GM20431 (cell line): ENCODE results near the gene RASGEF1B.

ENCODE experiments used
- in situ Hi-C: fragments of 300-500 bp; cut with MseI, MboI; formaldehyde crosslinking; loops from one replicate; pipeline ENCODE4 v1.15.0; 2020; ENCODE audit warnings: low sequenced_read_pairs; ENCODE audit not compliant: unreplicated experiment

RASGEF1B gene

GRCh38 chr4:81407726-81408125, 64.0 kb downstream of the RASGEF1B start:
- in situ Hi-C loops = loop anchor here (25.0 kb wide), 1 partner anchor 805 kb away; no protein-coding TSS in a partner anchor

GRCh38 chr4:81406481-81406880, 65.2 kb downstream of the RASGEF1B start:
- in situ Hi-C loops = loop anchor here (25.0 kb wide), 1 partner anchor 806 kb away; no protein-coding TSS in a partner anchor

GRCh38 chr4:81405900-81406401, 65.8 kb downstream of the RASGEF1B start:
- in situ Hi-C loops = loop anchor here (25.0 kb wide), 1 partner anchor 806 kb away; no protein-coding TSS in a partner anchor

DNA sequence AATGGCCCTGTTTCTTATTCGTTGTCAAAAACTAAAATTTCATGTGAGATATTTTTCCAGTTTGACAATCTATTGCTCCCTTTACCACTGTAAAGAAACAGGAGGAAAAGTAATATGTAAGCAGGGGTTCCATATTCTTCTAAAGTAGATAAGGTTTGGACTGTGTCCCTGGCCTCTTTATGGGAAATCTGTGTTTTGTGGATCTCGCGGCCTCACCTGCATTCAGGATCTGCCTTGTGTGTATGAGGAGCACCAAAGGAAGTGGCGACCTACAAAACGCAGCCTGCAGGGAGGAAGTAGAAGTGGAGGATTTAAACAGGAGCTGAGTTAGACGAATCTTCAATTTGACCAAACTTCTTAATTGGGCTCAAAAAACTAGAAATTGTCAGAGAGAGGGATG, 67.0 kb downstream of the RASGEF1B start:
- in situ Hi-C loops = loop anchor here (25.0 kb wide), 1 partner anchor 808 kb away; no protein-coding TSS in a partner anchor

DNA sequence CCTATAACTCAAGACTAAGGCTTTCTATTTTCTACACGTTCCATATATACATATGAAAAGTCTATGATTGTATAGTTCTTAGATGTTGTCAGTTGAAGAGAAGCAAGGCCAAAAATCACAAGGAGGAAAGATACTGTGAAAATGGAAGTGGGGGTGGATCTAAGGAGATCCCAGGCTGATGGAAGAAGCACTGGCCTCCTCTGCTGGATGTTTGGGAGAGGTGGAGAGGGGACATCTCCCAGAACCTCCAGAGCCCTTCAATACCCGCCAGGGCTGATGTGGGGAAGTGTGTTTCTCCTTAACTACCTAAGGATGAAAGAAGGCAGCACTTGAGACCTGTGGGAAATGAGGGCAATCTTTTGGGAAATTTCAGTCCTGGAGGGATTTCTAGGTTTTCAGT, 67.4 kb downstream of the RASGEF1B start:
- in situ Hi-C loops = loop anchor here (25.0 kb wide), 1 partner anchor 808 kb away; no protein-coding TSS in a partner anchor

- in situ Hi-C loops = loop anchor here (25.0 kb wide), 1 partner anchor 813 kb away; no protein-coding TSS in a partner anchor
These were observed 72.2 kb downstream of the RASGEF1B start for GRCh38 chr4:81399306-81400086.

GRCh38 chr4:81398379-81398778, 73.3 kb downstream of the RASGEF1B start:
- in situ Hi-C loops = no loop called here

DNA sequence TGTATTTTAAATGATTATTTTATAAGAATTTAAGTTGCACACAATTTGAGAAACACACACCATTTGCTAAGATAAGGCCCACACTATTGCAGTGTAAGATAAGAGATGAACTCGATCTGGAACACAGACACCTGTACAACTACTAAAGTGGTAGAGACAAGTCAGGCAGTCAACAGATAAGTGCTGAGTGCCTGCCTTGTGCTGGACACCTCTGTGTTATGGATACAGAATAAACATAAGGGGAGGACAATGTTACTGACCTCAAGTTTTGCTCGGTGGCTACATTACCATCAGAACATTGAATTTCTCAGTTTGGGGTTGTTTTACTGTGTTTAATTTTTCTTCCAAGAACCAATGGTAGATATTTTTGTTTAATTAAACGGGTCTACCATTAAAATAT, 74.1 kb downstream of the RASGEF1B start:
- in situ Hi-C loops = no loop called here

GRCh38 chr4:81395239-81395638, 76.5 kb downstream of the RASGEF1B start:
- in situ Hi-C loops = no loop called here

GRCh38 chr4:81392164-81392563, 79.5 kb downstream of the RASGEF1B start:
- in situ Hi-C loops = no loop called here

DNA sequence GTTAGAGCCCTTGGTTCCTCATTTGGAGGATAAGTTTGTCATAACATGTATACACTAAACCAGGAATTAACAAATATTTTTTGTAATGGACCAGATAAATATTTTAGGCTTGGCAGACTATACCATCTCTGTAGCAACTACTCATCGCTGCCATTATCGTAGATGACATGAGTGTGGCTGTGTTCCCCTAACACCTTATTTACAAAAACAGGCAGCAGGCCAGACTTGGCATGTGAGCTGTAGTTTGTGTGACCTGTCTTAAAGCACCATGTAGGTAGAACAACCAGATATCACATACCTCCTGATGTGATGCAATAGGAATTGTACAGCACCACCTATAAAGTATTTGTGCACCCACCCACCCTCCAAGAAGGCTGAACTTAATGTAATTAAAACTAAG, 82.0 kb downstream of the RASGEF1B start:
- in situ Hi-C loops = no loop called here

- in situ Hi-C loops = no loop called here
These were observed 91.3 kb downstream of the RASGEF1B start for GRCh38 chr4:81380437-81380836.

DNA sequence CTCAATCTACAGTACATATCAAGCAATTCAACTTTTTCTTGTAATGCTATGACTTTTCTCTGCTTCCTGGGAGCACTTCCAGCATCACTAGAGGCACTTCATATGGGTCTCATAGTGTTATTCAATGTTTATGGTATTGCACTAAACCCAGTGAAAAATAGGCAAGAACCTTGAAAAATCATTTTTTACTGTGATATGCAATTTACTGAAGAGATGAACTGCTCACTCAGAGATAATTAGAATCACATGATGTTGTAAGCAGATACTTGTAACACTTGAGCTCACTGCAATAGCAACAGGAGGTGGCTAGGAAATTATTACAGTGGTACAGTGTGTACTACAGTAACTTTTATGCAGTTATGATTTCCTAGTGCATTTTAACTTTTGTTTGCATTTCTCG, 93.3 kb downstream of the RASGEF1B start:
- in situ Hi-C loops = no loop called here

DNA sequence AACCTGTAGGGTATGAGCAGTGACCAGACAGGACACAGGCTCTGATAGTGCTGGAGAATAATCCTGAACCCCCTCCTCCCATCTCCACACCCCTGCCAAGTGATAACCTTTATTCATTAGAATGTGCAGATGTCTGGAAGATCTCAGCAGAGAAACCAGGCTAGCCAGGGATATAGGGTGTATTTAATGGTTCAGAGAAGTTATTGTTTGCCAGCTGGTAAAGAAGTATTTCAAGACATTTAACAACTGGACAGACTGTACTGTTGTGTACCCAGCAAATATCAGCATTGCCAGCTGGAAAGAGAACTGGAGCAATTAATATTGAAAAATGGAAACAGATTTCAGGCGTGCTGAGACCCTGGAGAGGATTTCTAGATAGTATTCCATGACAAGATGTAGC, 94.5 kb downstream of the RASGEF1B start:
- in situ Hi-C loops = no loop called here

DNA sequence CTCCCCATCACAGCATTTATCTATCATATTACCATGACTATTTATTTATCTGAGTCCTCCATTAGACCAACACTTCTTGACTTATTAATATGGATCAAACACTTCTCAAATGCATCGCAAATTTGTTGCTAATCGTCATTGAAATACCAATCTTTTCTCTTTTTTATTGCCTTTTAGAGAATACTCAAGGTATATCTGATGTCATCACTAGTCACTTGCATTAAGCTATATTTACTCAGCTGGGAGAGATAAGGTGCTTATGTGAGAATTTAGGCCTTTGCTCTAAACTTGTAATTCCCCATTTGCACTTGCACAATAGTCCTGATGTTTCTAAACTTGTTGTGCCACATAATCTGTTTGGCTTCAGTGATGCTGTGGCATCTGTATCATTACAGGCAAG, 95.0 kb downstream of the RASGEF1B start:
- in situ Hi-C loops = no loop called here
